CD8-positive, alpha-beta memory T cell (primary cell): ENCODE data around the gene HDAC9. TPM values are rescaled to one million over a fixed set of nuclear protein-coding genes. Genes with fewer than 3 reads are reported as not detected.
"Not testable (repeated sequence)": the region's sequence is repeated elsewhere in the genome, so short reads cannot be mapped to it uniquely, and the experiment has no call there.

Experiments
- CTCF ChIA-PET: fragments of 350-600 bp; sonication (Branson Sonifier 250); formaldehyde crosslinking; loops from one replicate; lab custom pipeline; 2021; ENCODE audit warnings: antibody characterized with exemption; lab: Charles Lee
- POLR2A ChIA-PET: fragments of 350-600 bp; sonication (Branson Sonifier 250); formaldehyde crosslinking; loops from one replicate; lab custom pipeline; 2021; ENCODE audit warnings: antibody characterized with exemption; lab: Charles Lee
- DNase-seq, 5 donors: peaks; one replicate each; pipeline versions ENCODE4 v3.0.0 to v3.0.0-alpha.2; 2020 to 2022; ENCODE audit warnings: mixed read lengths in 1 of 5
- H3K27ac ChIP-seq: one replicate; pipeline ENCODE4 v1.7.0; 2013; ENCODE audit warnings: low read depth, mild to moderate bottlenecking, low read length, moderate library complexity
- H3K27me3 ChIP-seq: 2 replicates; pipeline ENCODE4 v1.7.0; 2013; ENCODE audit warnings: low read length, mild to moderate bottlenecking; ENCODE audit not compliant: insufficient read depth, poor library complexity, severe bottlenecking
- H3K36me3 ChIP-seq: 2 replicates; pipeline ENCODE4 v1.7.0; 2013; ENCODE audit warnings: mild to moderate bottlenecking, low read length, moderate library complexity; ENCODE audit not compliant: insufficient read depth
- H3K4me1 ChIP-seq: 2 replicates; pipeline ENCODE4 v1.7.0; 2013; ENCODE audit warnings: mild to moderate bottlenecking, low read length, moderate library complexity; ENCODE audit not compliant: insufficient read depth
- H3K4me3 ChIP-seq: 2 replicates; pipeline ENCODE4 v1.7.0; 2013; ENCODE audit warnings: mild to moderate bottlenecking, low read length
- H3K9me3 ChIP-seq: 2 replicates; pipeline ENCODE4 v1.7.0; 2013; ENCODE audit warnings: mild to moderate bottlenecking, low read length
- H3K27ac Mint-ChIP-seq, 8 donors: one replicate each; pipeline ENCODE4 v1.8.0; 2020 to 2021; ENCODE audit warnings: mixed read lengths in 8 of 8, mild to moderate bottlenecking in 6 of 8, inconsistent platforms in 3 of 8, moderate library complexity in 3 of 8
- H3K27me3 Mint-ChIP-seq, 2 donors: one replicate each; pipeline ENCODE4 v1.8.0; 2020 to 2021; ENCODE audit warnings: mixed read lengths in 2 of 2, mild to moderate bottlenecking in 1 of 2, moderate library complexity in 1 of 2
- H3K36me3 Mint-ChIP-seq, 3 donors: one replicate each; pipeline ENCODE4 v1.8.0; 2020 to 2021; ENCODE audit warnings: mixed read lengths in 3 of 3, inconsistent platforms in 1 of 3, mild to moderate bottlenecking in 1 of 3
- H3K4me1 Mint-ChIP-seq, 3 donors: one replicate each; pipeline ENCODE4 v1.8.0; 2020 to 2021; ENCODE audit warnings: mixed read lengths in 3 of 3, inconsistent platforms in 1 of 3, mild to moderate bottlenecking in 1 of 3
- H3K4me3 Mint-ChIP-seq, 7 donors: one replicate each; pipeline ENCODE4 v1.8.0; 2020 to 2021; ENCODE audit warnings: mixed read lengths in 7 of 7, mild to moderate bottlenecking in 6 of 7, moderate library complexity in 4 of 7, inconsistent platforms in 2 of 7
- H3K9me3 Mint-ChIP-seq, 5 donors: one replicate each; pipeline ENCODE4 v1.8.0; 2020 to 2022; ENCODE audit warnings: mixed read lengths in 5 of 5, mild to moderate bottlenecking in 3 of 5, moderate library complexity in 2 of 5, inconsistent platforms in 1 of 5
- polyA plus RNA-seq: library from polyadenylated mRNA; unstranded; fragments of 300-500 nt; fragmentation: Illumina TruSeq; gene quantifications from one replicate; pipeline ENCODE4 v1.2.3, GENCODE V29; 2021
- total RNA-seq, 2 experiments: library from RNA; stranded (reverse); gene quantifications; one replicate each; pipeline ENCODE4 v1.2.3, GENCODE V29; 2021

HDAC9 gene
- total and polyA plus RNA-seq, 3 experiments from 2014 or later = 2.5 to 5.0 (median 3.2) TPM

DNA sequence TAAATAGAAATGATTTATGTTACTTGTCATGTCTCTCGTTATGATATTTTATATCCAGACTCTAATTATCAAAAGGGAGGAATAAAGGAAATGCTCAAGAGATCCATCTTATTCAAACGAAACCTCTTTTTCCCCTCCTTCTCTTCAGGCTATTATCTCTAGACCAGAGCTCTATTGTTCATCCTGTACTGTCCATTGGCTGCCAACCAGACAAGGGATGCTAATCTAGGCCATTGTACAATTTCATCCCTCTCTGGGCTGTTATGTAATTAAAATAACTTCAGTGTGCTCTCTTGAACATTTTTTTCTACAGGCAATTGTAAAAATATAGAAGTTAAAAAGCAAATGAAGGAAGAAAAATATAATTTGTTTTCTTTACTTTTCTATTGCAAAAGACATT, 220.4 kb downstream of the HDAC9 start:
- no peaks in the 10 kb centered on the region for H3K27me3 ChIP-seq

DNA sequence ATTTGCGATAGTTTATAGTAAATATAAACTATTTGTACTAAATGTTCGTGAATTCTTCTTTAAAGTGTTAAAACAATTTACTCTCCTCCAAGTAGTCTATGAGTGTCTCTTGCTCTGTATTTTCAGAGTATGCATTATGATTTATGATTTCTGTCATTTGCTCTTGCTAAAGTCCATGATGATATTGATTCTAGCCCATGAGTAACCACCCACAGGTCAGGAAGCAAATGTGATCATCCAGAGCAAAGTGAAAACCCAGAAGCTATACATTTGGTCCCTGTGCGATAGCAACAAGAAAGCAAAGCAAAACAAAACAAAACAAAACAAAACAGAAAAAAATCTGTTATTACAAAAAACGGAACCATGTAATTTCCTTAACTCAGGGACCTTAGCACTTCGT, 225.9 kb downstream of the HDAC9 start:
- H3K27me3 ChIP-seq = no peaks in the 10 kb centered on the region
- H3K36me3 ChIP-seq = no peaks in the 10 kb centered on the region
- H3K4me1 ChIP-seq = no peaks in the 10 kb centered on the region
- no peaks in the 10 kb centered on the region for H3K9me3 ChIP-seq
- H3K27me3 Mint-ChIP-seq = peaks cover 0 to 2% of the 10 kb centered on the region in 2 donors
- POLR2A ChIA-PET = no interaction called here
- no peaks in the 10 kb centered on the region for H3K4me1 Mint-ChIP-seq
- CTCF ChIA-PET = no interaction called here
- no peak overlapping the region for H3K27ac Mint-ChIP-seq
- H3K36me3 Mint-ChIP-seq = no peaks in the 10 kb centered on the region
- DNase-seq = no peak
- H3K9me3 Mint-ChIP-seq = peaks cover 0 to 4% (median 0%) of the 10 kb centered on the region in 5 donors
- H3K4me3 Mint-ChIP-seq = no peak overlapping the region
- H3K27ac ChIP-seq = no peak overlapping the region
- H3K4me3 ChIP-seq = no peak overlapping the region

More for the DNA sequence above, 220.4 kb downstream of the HDAC9 start:
- Histone ChIP-seq H3K27ac (no peak overlapping the region), H3K9me3 (no peaks in the 10 kb centered on the region), H3K4me3 (no peak overlapping the region), H3K4me1 (no peaks in the 10 kb centered on the region), H3K36me3 (no peaks in the 10 kb centered on the region)
- Mint-ChIP-seq H3K27ac (no peak overlapping the region), H3K4me1 (no peaks in the 10 kb centered on the region), H3K36me3 (no peaks in the 10 kb centered on the region), H3K4me3 (no peak overlapping the region), H3K9me3 (peaks cover 0 to 4% (median 0%) of the 10 kb centered on the region in 5 donors), H3K27me3 (peaks cover 0 to 4% of the 10 kb centered on the region in 2 donors)
- no peak for DNase-seq
- CTCF ChIA-PET = no interaction called here
- POLR2A ChIA-PET = no interaction called here

DNA sequence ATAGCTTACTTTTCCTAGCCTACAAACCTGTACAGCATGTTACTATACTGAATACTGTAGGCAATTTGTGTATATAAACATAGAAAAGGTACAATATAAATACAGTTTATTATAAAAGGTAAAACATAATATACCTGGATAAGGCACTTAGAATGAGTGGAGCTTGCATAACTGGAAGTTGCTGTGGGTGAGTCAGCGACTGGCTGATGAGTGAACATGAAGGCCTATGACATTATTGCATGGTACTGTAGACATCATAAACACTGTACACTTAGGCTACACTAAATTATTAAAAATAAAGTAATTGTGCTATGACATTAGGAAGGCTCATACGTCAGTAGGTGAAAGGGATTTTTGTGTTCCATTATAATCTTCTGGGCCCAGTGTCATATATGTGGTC, 228.8 kb downstream of the HDAC9 start:
- ChIA-PET POLR2A (no interaction called here), CTCF (no interaction called here)
- no peak overlapping the region for H3K4me3 Mint-ChIP-seq
- no peaks in the 10 kb centered on the region for H3K4me1 Mint-ChIP-seq
- H3K9me3 Mint-ChIP-seq = peaks cover 0 to 4% (median 2%) of the 10 kb centered on the region in 5 donors
- Histone ChIP-seq H3K4me1 (no peaks in the 10 kb centered on the region), H3K36me3 (no peaks in the 10 kb centered on the region), H3K4me3 (no peak overlapping the region), H3K27ac (no peak overlapping the region), H3K9me3 (no peaks in the 10 kb centered on the region), H3K27me3 (no peaks in the 10 kb centered on the region)
- H3K36me3 Mint-ChIP-seq = no peaks in the 10 kb centered on the region
- peaks cover 0 to 3% of the 10 kb centered on the region in 2 donors for H3K27me3 Mint-ChIP-seq
- no peak overlapping the region for H3K27ac Mint-ChIP-seq
- DNase-seq = no peak

DNA sequence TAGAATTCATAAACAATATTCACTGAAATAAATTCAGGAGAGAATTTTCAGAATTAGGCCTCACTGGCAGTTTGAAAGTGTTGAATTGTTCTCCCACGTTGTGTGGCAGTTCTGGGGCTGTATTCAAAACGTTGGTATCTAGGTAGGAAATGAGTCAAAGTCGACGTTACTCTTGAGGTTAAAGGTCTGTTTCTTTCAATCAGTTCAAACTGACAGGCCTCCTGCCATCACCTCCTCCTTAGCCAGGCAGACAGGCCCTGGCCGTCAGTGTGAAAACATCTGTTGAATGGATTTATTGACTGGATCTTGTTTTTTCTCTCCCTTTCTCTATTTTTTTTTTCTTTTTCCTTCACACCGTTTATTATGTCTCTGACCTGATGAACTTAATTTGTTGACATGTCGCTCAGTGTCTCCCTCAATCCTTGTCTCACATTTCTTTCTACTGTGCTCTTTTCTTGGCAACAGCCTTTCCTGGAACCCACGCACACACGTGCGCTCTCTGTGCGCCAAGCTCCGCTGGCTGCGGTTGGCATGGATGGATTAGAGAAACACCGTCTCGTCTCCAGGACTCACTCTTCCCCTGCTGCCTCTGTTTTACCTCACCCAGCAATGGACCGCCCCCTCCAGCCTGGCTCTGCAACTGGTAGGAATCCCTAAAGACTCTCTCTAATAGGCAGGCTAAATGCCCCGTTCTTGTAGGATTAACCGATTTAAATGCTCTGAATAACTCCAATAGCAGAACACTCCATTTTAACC, 231.7 kb downstream of the HDAC9 start:
- H3K9me3 ChIP-seq = no peaks in the 10 kb centered on the region
- H3K27ac Mint-ChIP-seq = no peak overlapping the region
- no peak overlapping the region for H3K4me3 ChIP-seq
- ChIA-PET CTCF (no interaction called here), POLR2A (no interaction called here)
- H3K9me3 Mint-ChIP-seq = peaks cover 0 to 2% (median 0%) of the 10 kb centered on the region in 5 donors
- H3K4me1 Mint-ChIP-seq = no peaks in the 10 kb centered on the region
- no peak for DNase-seq
- H3K4me1 ChIP-seq = no peaks in the 10 kb centered on the region
- peaks cover 0 to 3% of the 10 kb centered on the region in 2 donors for H3K27me3 Mint-ChIP-seq
- no peaks in the 10 kb centered on the region for H3K27me3 ChIP-seq
- no peak overlapping the region for H3K27ac ChIP-seq
- H3K36me3 ChIP-seq = no peaks in the 10 kb centered on the region
- H3K4me3 Mint-ChIP-seq = no peak overlapping the region
- H3K36me3 Mint-ChIP-seq = no peaks in the 10 kb centered on the region

DNA sequence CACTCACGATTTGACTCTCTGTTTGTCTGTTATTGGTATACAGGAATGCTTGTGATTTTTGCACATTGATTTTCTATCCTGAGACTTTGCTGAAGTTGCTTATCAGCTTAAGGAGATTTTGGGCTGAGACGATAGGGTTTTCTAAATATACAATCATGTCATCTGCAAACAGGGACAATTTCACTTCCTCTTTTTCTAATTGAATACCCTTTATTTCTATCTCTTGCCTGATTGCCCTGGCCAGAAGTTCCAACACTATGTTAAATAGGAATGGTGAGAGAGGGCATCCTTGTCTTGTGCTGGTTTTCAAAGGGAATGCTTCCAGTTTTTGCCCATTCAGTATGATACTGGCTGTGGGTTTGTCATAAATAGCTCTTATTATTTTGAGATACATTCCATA, 240.5 kb downstream of the HDAC9 start:
- DNase-seq, H3K9me3 ChIP-seq, H3K27ac Mint-ChIP-seq, H3K27me3 Mint-ChIP-seq, H3K4me3 ChIP-seq, H3K4me1 Mint-ChIP-seq, H3K36me3 ChIP-seq, POLR2A ChIA-PET, H3K9me3 Mint-ChIP-seq, H3K27me3 ChIP-seq, H3K4me3 Mint-ChIP-seq, H3K36me3 Mint-ChIP-seq, H3K27ac ChIP-seq, CTCF ChIA-PET, H3K4me1 ChIP-seq: not testable (repeated sequence)

DNA sequence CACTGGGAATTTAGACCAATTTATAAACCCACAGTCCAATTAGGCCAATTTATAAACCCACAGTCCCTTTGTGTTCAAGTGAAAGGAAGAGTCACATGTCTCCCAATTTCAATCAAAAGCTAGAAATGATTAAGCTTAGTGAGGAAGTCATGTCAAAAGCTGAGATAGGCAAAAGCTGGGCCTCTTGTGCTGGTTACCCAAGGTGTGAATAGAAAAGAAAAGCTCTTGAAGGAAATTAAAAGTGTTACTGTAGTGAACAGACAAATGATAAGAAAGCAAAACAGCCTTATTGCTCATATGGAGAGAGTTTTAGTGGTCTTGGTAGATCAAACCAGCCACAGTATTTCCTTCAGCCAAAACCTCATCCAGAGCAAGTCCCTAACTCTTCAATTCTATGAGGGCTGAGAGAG, 245.0 kb downstream of the HDAC9 start:
- no peak overlapping the region for H3K27ac ChIP-seq
- H3K27me3 ChIP-seq = no peaks in the 10 kb centered on the region
- peaks cover 0 to 5% (median 0%) of the 10 kb centered on the region in 3 donors for H3K36me3 Mint-ChIP-seq
- H3K27me3 Mint-ChIP-seq = no peaks in the 10 kb centered on the region
- H3K4me1 ChIP-seq = no peaks in the 10 kb centered on the region
- H3K9me3 ChIP-seq = no peaks in the 10 kb centered on the region
- H3K4me3 Mint-ChIP-seq = no peak overlapping the region
- no peaks in the 10 kb centered on the region for H3K36me3 ChIP-seq
- no peak for DNase-seq
- H3K27ac Mint-ChIP-seq = no peak overlapping the region
- POLR2A ChIA-PET = no interaction called here
- H3K4me1 Mint-ChIP-seq = peaks cover 0 to 7% (median 0%) of the 10 kb centered on the region in 3 donors
- CTCF ChIA-PET = no interaction called here
- peaks cover 0 to 9% (median 2%) of the 10 kb centered on the region in 5 donors for H3K9me3 Mint-ChIP-seq
- no peak overlapping the region for H3K4me3 ChIP-seq

DNA sequence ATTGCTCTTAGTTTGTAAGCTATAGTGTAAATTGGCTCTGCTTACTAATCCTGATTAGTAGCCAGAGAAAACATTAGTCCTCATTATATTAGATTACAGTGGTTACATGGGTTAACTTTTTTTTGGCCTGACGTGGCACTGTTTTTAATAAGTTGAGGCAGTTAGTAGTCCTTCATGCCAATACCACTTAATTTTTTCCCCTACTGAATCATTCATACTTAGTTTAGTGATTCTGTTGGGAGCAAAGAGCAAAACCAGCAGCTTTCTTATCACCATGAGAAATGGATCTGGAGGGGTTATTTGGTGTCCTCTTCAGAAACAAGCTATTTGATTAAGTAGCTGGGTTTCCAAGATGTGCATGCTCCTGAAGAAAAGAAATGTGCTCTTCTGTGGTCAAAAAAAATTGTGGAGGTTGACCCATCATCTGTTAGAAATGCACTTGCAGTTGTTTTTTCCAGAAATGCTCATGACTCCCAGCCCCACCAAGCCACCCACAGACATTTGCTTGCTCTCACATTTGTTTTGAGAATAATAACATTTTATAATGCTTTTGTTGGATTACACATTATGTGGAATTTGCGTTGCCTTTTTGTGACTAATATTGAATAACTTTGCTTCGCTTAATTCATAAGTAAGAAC, 258.5 kb downstream of the HDAC9 start:
- Mint-ChIP-seq H3K27ac (no peak overlapping the region), H3K4me1 (no peaks in the 10 kb centered on the region), H3K9me3 (no peaks in the 10 kb centered on the region), H3K4me3 (no peak overlapping the region), H3K27me3 (no peaks in the 10 kb centered on the region), H3K36me3 (peaks cover 0 to under 1% (median 0%) of the 10 kb centered on the region in 3 donors)
- Histone ChIP-seq H3K36me3 (no peaks in the 10 kb centered on the region), H3K4me1 (no peaks in the 10 kb centered on the region), H3K27me3 (no peaks in the 10 kb centered on the region), H3K9me3 (no peaks in the 10 kb centered on the region), H3K4me3 (no peak overlapping the region), H3K27ac (no peak overlapping the region)
- CTCF ChIA-PET = no interaction called here
- DNase-seq = no peak
- POLR2A ChIA-PET = no interaction called here

DNA sequence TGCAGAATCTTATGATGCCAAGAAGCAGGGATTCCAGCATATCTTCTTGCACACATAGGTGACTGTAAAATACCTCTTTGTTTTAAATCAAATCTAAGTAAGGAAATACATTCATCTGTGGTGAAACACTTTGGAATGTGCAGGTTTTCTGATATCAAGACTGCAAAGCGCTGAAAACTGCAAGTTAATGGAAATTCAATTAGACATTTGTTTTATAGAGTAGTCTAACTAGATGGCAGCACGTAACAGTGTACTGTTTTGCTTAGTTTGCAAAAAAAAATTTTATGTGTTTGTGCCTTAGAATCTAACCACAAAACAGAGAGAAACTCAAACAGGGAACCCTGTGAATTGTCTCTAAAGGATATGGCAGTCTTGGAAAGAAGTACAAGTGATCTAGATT, 259.2 kb downstream of the HDAC9 start:
- H3K9me3 Mint-ChIP-seq = peaks cover 0 to 2% (median 0%) of the 10 kb centered on the region in 5 donors
- no peaks in the 10 kb centered on the region for H3K4me1 ChIP-seq
- H3K27me3 ChIP-seq = no peaks in the 10 kb centered on the region
- no peak overlapping the region for H3K4me3 Mint-ChIP-seq
- POLR2A ChIA-PET = no interaction called here
- no peaks in the 10 kb centered on the region for H3K27me3 Mint-ChIP-seq
- CTCF ChIA-PET = no interaction called here
- H3K36me3 Mint-ChIP-seq = no peaks in the 10 kb centered on the region
- DNase-seq = no peak
- no peaks in the 10 kb centered on the region for H3K9me3 ChIP-seq
- H3K27ac ChIP-seq = no peak overlapping the region
- H3K4me1 Mint-ChIP-seq = no peaks in the 10 kb centered on the region
- H3K27ac Mint-ChIP-seq = no peak overlapping the region
- H3K4me3 ChIP-seq = no peak overlapping the region
- no peaks in the 10 kb centered on the region for H3K36me3 ChIP-seq
